ENCODE data around the gene AKAP6.

- TF ChIP-seq CTCF (IDR thresholded peaks at IDR 0.05) = no peak
- TF ChIP-seq POLR2AphosphoS5 (IDR thresholded peaks at IDR 0.05) = no peak
- no peak for TF ChIP-seq POLR2A (IDR thresholded peaks at IDR 0.05)
These were observed 32.7 kb upstream of the AKAP6 start for GRCh38 chr14:32296366-32296765.
